ENCODE results near the gene SIT1. TPM values are rescaled to one million over a fixed set of nuclear protein-coding genes. Genes with fewer than 3 reads are reported as not detected.

Gene SIT1
- total and polyA plus RNA-seq, 12 donors = 0.19 to 3.6 (median 0.31) TPM; not detected in 5

- Histone ChIP-seq H3K27ac (no peak overlapping the region), H3K27me3 (no peaks in the 10 kb centered on the region), H3K4me3 (no peak overlapping the region), H3K4me1 (peaks cover 9 to 43% (median 21%) of the 10 kb centered on the region in 9 donors), H3K9me3 (no peaks in the 10 kb centered on the region), H3K36me3 (peaks cover 0 to 57% (median 33%) of the 10 kb centered on the region in 9 donors)
- intact Hi-C loops (cut with DNase I) = no loop called here
- WGBS, 2 donors = 87 to 89% methylated on average over 10 of the region's 10 CpGs
- DNase-seq (no peak), ATAC-seq (no peak)
- TF ChIP-seq CTCF (IDR thresholded peaks at IDR 0.05) = no peak
These were observed 32.0 kb upstream of the SIT1 start for GRCh38 chr9:35682520-35683315.

DNA sequence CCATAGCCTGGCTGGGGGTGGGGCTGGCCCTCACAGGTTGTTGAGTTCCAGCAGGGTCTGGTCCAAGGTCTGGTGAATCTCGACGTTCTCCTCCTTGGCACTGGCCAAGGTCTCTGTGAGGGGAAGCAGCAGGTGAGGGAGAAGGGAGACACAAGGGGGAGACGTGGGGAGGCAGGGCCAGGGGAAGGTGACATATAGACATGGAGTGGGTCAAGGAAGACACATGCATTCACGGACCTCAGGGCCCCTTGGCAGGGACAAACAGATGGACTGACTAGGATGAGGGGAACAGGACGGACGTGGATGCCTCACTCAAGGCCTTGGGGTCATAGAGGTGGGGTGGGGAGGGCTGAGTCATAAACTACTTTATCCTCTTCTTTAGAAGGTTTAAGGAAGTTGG is 31.3 kb upstream of the SIT1 start:
- H3K27ac ChIP-seq = no peak overlapping the region
- H3K27me3 ChIP-seq = no peaks in the 10 kb centered on the region
- intact Hi-C loops (cut with DNase I) = no loop called here
- 74 to 85% methylated on average over 6 of the region's 6 CpGs for WGBS, 2 donors
- ATAC-seq = no peak
- no peak overlapping the region for H3K4me3 ChIP-seq
- DNase-seq = no peak
- no peak for TF ChIP-seq CTCF (IDR thresholded peaks at IDR 0.05)
- no peaks in the 10 kb centered on the region for H3K9me3 ChIP-seq
- H3K36me3 ChIP-seq = peaks cover 0 to 54% (median 33%) of the 10 kb centered on the region in 9 donors
- H3K4me1 ChIP-seq = peaks cover 6 to 36% (median 16%) of the 10 kb centered on the region in 9 donors

GRCh38 chr9:35681341-35682002 is 30.7 kb upstream of the SIT1 start:
- Histone ChIP-seq H3K27ac (no peak overlapping the region), H3K27me3 (peaks cover 0 to under 1% (median 0%) of the 10 kb centered on the region in 7 donors), H3K36me3 (peaks cover 0 to 54% (median 33%) of the 10 kb centered on the region in 9 donors), H3K4me1 (peaks cover 1 to 31% (median 11%) of the 10 kb centered on the region in 9 donors), H3K9me3 (no peaks in the 10 kb centered on the region), H3K4me3 (no peak overlapping the region)
- DNase-seq (no peak), ATAC-seq (no peak)
- no peak for TF ChIP-seq CTCF (IDR thresholded peaks at IDR 0.05)
- intact Hi-C loops (cut with DNase I) = no loop called here
- 64 to 80% methylated on average over 3 of the region's 3 CpGs for WGBS, 2 donors

DNA sequence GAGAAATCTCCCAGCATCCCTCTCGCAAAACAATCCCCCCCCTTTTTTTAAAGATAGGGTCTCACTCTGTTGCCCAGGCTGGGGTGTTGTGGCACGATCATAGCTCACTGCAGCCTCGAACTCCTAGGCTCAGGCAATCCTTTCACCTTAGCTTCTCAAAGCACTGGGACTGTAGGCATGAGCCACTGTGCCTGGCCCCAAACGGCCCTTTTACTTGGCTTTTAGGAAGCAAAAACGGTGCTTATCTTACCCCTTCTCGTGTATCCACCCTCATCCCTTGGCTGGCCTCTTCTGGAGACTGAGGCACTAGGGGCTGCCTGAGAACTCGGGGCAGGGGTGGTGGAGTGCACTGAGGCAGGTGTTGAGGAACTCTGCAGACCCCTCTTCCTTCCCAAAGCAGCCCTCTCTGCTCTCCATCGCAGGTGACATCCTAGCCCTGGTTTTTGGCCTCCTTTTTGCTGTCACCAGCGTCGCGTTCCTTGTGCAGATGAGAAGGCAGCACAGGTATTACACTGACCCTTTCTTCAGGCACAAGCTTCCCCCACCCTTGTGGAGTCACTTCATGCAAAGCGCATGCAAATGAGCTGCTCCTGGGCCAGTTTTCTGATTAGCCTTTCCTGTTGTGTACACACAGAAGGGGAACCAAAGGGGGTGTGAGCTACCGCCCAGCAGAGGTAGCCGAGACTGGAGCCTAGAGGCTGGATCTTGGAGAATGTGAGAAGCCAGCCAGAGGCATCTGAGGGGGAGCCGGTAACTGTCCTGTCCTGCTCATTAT is 29.8 kb upstream of the SIT1 start:
- intact Hi-C loops (cut with DNase I) = no loop called here
- 48 to 51% methylated on average over 15 of the region's 15 CpGs for WGBS, 2 donors
- H3K4me1 ChIP-seq = peaks cover 7 to 31% (median 10%) of the 10 kb centered on the region in 9 donors

More for the DNA sequence above, 29.8 kb upstream of the SIT1 start:
- ATAC-seq (no peak), DNase-seq (no peak)
- no peak for TF ChIP-seq CTCF (IDR thresholded peaks at IDR 0.05)
- no peak overlapping the region for H3K27ac ChIP-seq
- peaks cover 0 to 10% (median 0%) of the 10 kb centered on the region in 7 donors for H3K27me3 ChIP-seq
- H3K9me3 ChIP-seq = no peaks in the 10 kb centered on the region
- no peak overlapping the region for H3K4me3 ChIP-seq
- peaks cover 0 to 45% (median 31%) of the 10 kb centered on the region in 9 donors for H3K36me3 ChIP-seq
